Suprapubic skin (tissue), 4 donors: ENCODE measurements around the gene POLR1A. TPM values are rescaled to one million over a fixed set of nuclear protein-coding genes. Genes with fewer than 3 reads are reported as not detected.
"Not testable (repeated sequence)": the region's sequence is repeated elsewhere in the genome, so short reads cannot be mapped to it uniquely, and the experiment has no call there.

Experiments used
- DNase-seq, 2 donors: peaks; one replicate each; pipeline ENCODE4 v3.0.0-alpha.2; 2019; ENCODE audit warnings: low spot score in 2 of 2
- H3K27ac ChIP-seq: fragments of 200-600 bp; sonication (generic); one replicate; pipeline ENCODE4 v1.5.1; 2019
- H3K27me3 ChIP-seq: fragments of 200-600 bp; sonication (generic); one replicate; pipeline ENCODE4 v1.5.1; 2019
- H3K36me3 ChIP-seq: fragments of 200-600 bp; sonication (generic); one replicate; pipeline ENCODE4 v1.5.1; 2019
- H3K4me1 ChIP-seq: fragments of 200-600 bp; sonication (generic); one replicate; pipeline ENCODE4 v1.5.1; 2019
- H3K4me3 ChIP-seq: fragments of 200-600 bp; sonication (generic); one replicate; pipeline ENCODE4 v1.5.1; 2019; ENCODE audit warnings: mild to moderate bottlenecking
- H3K9me3 ChIP-seq: fragments of 200-600 bp; sonication (generic); one replicate; pipeline ENCODE4 v1.5.1; 2019
- EP300 ChIP-seq: sonication (generic); formaldehyde crosslinking; IDR thresholded peaks from one replicate; pipeline ENCODE4 v1.6.1; 2017; ENCODE audit warnings: antibody characterized with exemption
- POLR2A ChIP-seq, 2 donors: fragments of 450-650 bp; IDR thresholded peaks; one replicate each; pipeline ENCODE4 v1.6.1; 2017; ENCODE audit warnings: antibody characterized with exemption in 2 of 2, mild to moderate bottlenecking in 2 of 2, moderate library complexity in 2 of 2
- POLR2AphosphoS5 ChIP-seq, 3 donors: sonication (generic); formaldehyde crosslinking; IDR thresholded peaks; one replicate each; pipeline ENCODE4 v1.6.1; 2017; ENCODE audit warnings: antibody characterized with exemption in 3 of 3
- WGBS: methylation state at CpG from one replicate; pipeline ENCODE4 v1.1.5; 2018; 5-methylcytosine and 5-hydroxymethylcytosine counted together
- total RNA-seq, 4 donors: library from RNA; depleted of rRNA; stranded (reverse); fragments of >200 nt; gene quantifications; one replicate each; pipeline ENCODE4 v1.1.0, GENCODE V29; 2016
- TF ChIP-seq, protein P1 (sequence below), 2 donors: fragments of 200-600 bp in 1 of 2; fragments of 450-650 bp in 1 of 2; sonication (generic) in 1 of 2; IDR thresholded peaks; one replicate each; pipeline ENCODE4 v1.5.1; 2016 to 2019; ENCODE audit warnings: antibody characterized with exemption in 2 of 2, mild to moderate bottlenecking in 1 of 2, moderate library complexity in 1 of 2

POLR1A gene
- total RNA-seq, 4 donors from 2014 or later, result 20.2 to 24.3 (median 21.2) TPM

DNA sequence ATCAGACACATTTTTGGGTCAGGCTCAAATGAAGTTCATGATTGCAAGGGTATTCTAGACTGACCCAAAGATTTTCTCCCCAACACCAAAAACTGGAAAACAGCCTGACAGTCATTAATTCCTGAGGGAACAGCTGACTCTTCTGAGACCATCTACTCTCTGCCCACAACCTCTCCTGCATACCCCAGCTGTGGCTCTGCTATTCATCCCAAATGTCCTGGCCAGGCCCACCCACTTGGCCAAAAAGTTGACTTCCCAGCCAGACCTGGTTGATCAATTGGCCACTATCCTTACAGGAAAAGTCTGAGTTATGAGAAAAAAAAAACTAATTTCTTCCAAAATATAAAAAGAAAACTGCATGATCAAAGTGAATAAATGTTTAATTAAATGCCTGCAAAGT is 113.1 kb downstream of the POLR1A start:
- H3K36me3 ChIP-seq, result no peaks in the 10 kb centered on the region
- no peaks in the 10 kb centered on the region for H3K27me3 ChIP-seq
- no peak overlapping the region for H3K27ac ChIP-seq
- no peaks in the 10 kb centered on the region for H3K9me3 ChIP-seq
- peak in 1 of 2 donors; percentile 34 for DNase-seq
- TF ChIP-seq EP300 (no peak), POLR2A (IDR thresholded peaks at IDR 0.05) (no peak), POLR2AphosphoS5 (IDR thresholded peaks at IDR 0.05) (no peak)
- TF ChIP-seq, protein P1, sequence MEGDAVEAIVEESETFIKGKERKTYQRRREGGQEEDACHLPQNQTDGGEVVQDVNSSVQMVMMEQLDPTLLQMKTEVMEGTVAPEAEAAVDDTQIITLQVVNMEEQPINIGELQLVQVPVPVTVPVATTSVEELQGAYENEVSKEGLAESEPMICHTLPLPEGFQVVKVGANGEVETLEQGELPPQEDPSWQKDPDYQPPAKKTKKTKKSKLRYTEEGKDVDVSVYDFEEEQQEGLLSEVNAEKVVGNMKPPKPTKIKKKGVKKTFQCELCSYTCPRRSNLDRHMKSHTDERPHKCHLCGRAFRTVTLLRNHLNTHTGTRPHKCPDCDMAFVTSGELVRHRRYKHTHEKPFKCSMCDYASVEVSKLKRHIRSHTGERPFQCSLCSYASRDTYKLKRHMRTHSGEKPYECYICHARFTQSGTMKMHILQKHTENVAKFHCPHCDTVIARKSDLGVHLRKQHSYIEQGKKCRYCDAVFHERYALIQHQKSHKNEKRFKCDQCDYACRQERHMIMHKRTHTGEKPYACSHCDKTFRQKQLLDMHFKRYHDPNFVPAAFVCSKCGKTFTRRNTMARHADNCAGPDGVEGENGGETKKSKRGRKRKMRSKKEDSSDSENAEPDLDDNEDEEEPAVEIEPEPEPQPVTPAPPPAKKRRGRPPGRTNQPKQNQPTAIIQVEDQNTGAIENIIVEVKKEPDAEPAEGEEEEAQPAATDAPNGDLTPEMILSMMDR (IDR thresholded peaks at IDR 0.05), result no peak
- peaks cover 56% of the 10 kb centered on the region for H3K4me1 ChIP-seq
- no peak overlapping the region for H3K4me3 ChIP-seq

GRCh38 chr2:85992053-85992452 is 113.6 kb downstream of the POLR1A start:
- H3K36me3 ChIP-seq, H3K4me3 ChIP-seq, H3K9me3 ChIP-seq, H3K27ac ChIP-seq, H3K27me3 ChIP-seq: not testable (repeated sequence)
- 97% methylated on average over 9 of the region's 9 CpGs for WGBS
- H3K4me1 ChIP-seq, result peaks cover 56% of the 10 kb centered on the region
- peak in 1 of 2 donors; percentile 23 for DNase-seq

DNA sequence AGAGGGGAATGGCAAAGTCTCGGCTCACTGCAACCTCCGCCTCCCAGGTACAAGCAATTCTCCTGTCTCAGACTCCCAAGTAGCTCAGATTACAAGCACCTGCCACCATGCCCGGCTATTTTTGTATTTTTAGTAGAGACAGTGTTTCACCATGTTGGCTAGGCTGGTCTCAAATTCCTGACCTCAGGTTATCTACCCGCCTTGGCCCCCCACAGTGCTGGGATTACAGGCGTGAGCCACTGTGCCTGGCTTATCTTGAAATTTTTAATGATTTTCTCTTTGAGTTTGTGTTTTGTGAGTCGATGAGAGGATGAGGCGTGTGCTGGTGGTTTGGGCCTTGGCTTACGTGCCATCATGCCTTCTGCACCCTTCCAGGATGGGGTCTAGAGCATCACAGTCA is 115.6 kb downstream of the POLR1A start:
- H3K36me3 ChIP-seq, result no peaks in the 10 kb centered on the region
- peaks cover 38% of the 10 kb centered on the region for H3K4me1 ChIP-seq
- no peak overlapping the region for H3K27ac ChIP-seq
- no peaks in the 10 kb centered on the region for H3K9me3 ChIP-seq
- TF ChIP-seq POLR2AphosphoS5 (IDR thresholded peaks at IDR 0.05) (no peak), POLR2A (IDR thresholded peaks at IDR 0.05) (no peak), EP300 (no peak)
- 94% methylated on average over 8 of the region's 8 CpGs for WGBS
- DNase-seq, result no peak
- no peak overlapping the region for H3K4me3 ChIP-seq
- H3K27me3 ChIP-seq, result no peaks in the 10 kb centered on the region

GRCh38 chr2:85989288-85989865 is 116.3 kb downstream of the POLR1A start:
- 91% methylated on average over 7 of the region's 7 CpGs for WGBS
- Histone ChIP-seq H3K4me3 (no peak overlapping the region), H3K4me1 (peaks cover 33% of the 10 kb centered on the region), H3K27ac (no peak overlapping the region), H3K27me3 (no peaks in the 10 kb centered on the region), H3K36me3 (no peaks in the 10 kb centered on the region), H3K9me3 (no peaks in the 10 kb centered on the region)
- TF ChIP-seq EP300 (no peak), POLR2A (IDR thresholded peaks at IDR 0.05) (no peak), POLR2AphosphoS5 (IDR thresholded peaks at IDR 0.05) (no peak)
- TF ChIP-seq, protein P1 (IDR thresholded peaks at IDR 0.05), result no peak
- DNase-seq, result no peak

GRCh38 chr2:85988914-85989270 is 116.8 kb downstream of the POLR1A start:
- 91% methylated on average over 6 of the region's 7 CpGs for WGBS
- H3K27ac ChIP-seq, result peak overlapping the region; percentile 50
- peak in 1 of 2 donors; percentile 52 for DNase-seq

GRCh38 chr2:85988175-85988913 is 117.3 kb downstream of the POLR1A start:
- TF ChIP-seq POLR2AphosphoS5 (IDR thresholded peaks at IDR 0.05) (peak in 2 of 3 donors; percentile 15 to 60), POLR2A (IDR thresholded peaks at IDR 0.05) (no peak)
- H3K27me3 ChIP-seq, result no peaks in the 10 kb centered on the region
- 50% methylated on average over 10 of the region's 10 CpGs for WGBS

More at GRCh38 chr2:85988914-85989270, 116.8 kb downstream of the POLR1A start:
- TF ChIP-seq POLR2A (IDR thresholded peaks at IDR 0.05) (no peak), POLR2AphosphoS5 (IDR thresholded peaks at IDR 0.05) (no peak), EP300 (no peak)
- TF ChIP-seq, protein P1 (IDR thresholded peaks at IDR 0.05), result no peak
- H3K9me3 ChIP-seq, result no peaks in the 10 kb centered on the region
- H3K36me3 ChIP-seq, result no peaks in the 10 kb centered on the region
- no peak overlapping the region for H3K4me3 ChIP-seq
- H3K4me1 ChIP-seq, result peaks cover 28% of the 10 kb centered on the region
- no peaks in the 10 kb centered on the region for H3K27me3 ChIP-seq

More at GRCh38 chr2:85988175-85988913, 117.3 kb downstream of the POLR1A start:
- peak in 1 of 2 donors; percentile 69 for DNase-seq
- no peaks in the 10 kb centered on the region for H3K9me3 ChIP-seq
- H3K4me1 ChIP-seq, result peaks cover 24% of the 10 kb centered on the region
- H3K36me3 ChIP-seq, result no peaks in the 10 kb centered on the region
- no peak overlapping the region for H3K4me3 ChIP-seq
- peak overlapping the region; percentile 50 for H3K27ac ChIP-seq
